Liver (tissue), 9 donors: ENCODE measurements around the gene DNAL1. TPM values are rescaled to one million over a fixed set of nuclear protein-coding genes. Genes with fewer than 3 reads are reported as not detected.

Experiments
- DNase-seq: peaks from one replicate; pipeline ENCODE4 v3.0.0-alpha.2; 2017; ENCODE audit warnings: low spot score
- H3K27ac ChIP-seq, 2 donors: one replicate each; pipeline ENCODE4 v1.7.0; 2013; ENCODE audit warnings: inconsistent platforms in 2 of 2, low read length in 2 of 2, control low read depth in 1 of 2, low read depth in 1 of 2, mild to moderate bottlenecking in 1 of 2
- H3K27me3 ChIP-seq, 4 donors: one replicate each; pipeline versions ENCODE4 v1.6.1 to v1.7.0; 2013; ENCODE audit warnings: low read length in 3 of 4, inconsistent platforms in 1 of 4, mild to moderate bottlenecking in 1 of 4, moderate library complexity in 1 of 4; ENCODE audit not compliant: control insufficient read depth in 4 of 4, insufficient read depth in 4 of 4
- H3K36me3 ChIP-seq, 4 donors: one replicate each; pipeline versions ENCODE4 v1.6.1 to v1.7.0; 2013; ENCODE audit warnings: low read length in 3 of 4, mild to moderate bottlenecking in 3 of 4, low read depth in 1 of 4, moderate library complexity in 1 of 4; ENCODE audit not compliant: control insufficient read depth in 4 of 4, insufficient read depth in 3 of 4
- H3K4me1 ChIP-seq, 4 donors: one replicate each; pipeline versions ENCODE4 v1.6.1 to v1.7.0; 2013; ENCODE audit warnings: low read length in 3 of 4, mild to moderate bottlenecking in 3 of 4, moderate library complexity in 1 of 4; ENCODE audit not compliant: control insufficient read depth in 4 of 4, insufficient read depth in 4 of 4
- H3K4me3 ChIP-seq, 3 donors: one replicate each; pipeline versions ENCODE4 v1.6.1 to v1.7.0; 2013; ENCODE audit warnings: low read length in 3 of 3, control low read depth in 1 of 3, low read depth in 1 of 3, mild to moderate bottlenecking in 1 of 3
- H3K9ac ChIP-seq, 2 donors: one replicate each; pipeline ENCODE4 v1.7.0; 2013; ENCODE audit warnings: low read length in 2 of 2, mild to moderate bottlenecking in 2 of 2, moderate library complexity in 2 of 2, control low read depth in 1 of 2, low read depth in 1 of 2
- H3K9me3 ChIP-seq, 4 donors: one replicate each; pipeline versions ENCODE4 v1.6.1 to v1.7.0; 2013; ENCODE audit warnings: low read length in 3 of 4; ENCODE audit not compliant: control insufficient read depth in 4 of 4
- EGR1 ChIP-seq, 2 donors: IDR thresholded peaks; 2 replicates each; pipeline ENCODE4 v1.6.1; 2016 to 2018; ENCODE audit warnings: antibody characterized with exemption in 2 of 2, low read depth in 2 of 2
- FOXA1 ChIP-seq: IDR thresholded peaks from 2 replicates; pipeline ENCODE4 v1.6.1; 2016; ENCODE audit warnings: antibody characterized with exemption
- FOXA2 ChIP-seq: IDR thresholded peaks from 2 replicates; pipeline ENCODE4 v1.6.1; 2016; ENCODE audit warnings: antibody characterized with exemption
- GABPA ChIP-seq, 2 donors: IDR thresholded peaks in 1 of 2; conservative IDR thresholded peaks in 1 of 2; 2 replicates each; pipeline ENCODE4 v1.6.1; 2016; ENCODE audit warnings: antibody characterized with exemption in 2 of 2, mild to moderate bottlenecking in 1 of 2, moderate library complexity in 1 of 2
- HNF4A ChIP-seq, 2 donors: conservative IDR thresholded peaks; 2 replicates each; pipeline ENCODE4 v1.6.1; 2016; ENCODE audit warnings: antibody characterized with exemption in 2 of 2, mild to moderate bottlenecking in 2 of 2
- HNF4G ChIP-seq: IDR thresholded peaks from 2 replicates; pipeline ENCODE4 v1.6.1; 2016; ENCODE audit warnings: antibody characterized with exemption
- JUND ChIP-seq, 2 donors: IDR thresholded peaks; 2 replicates each; pipeline ENCODE4 v1.6.1; 2016; ENCODE audit warnings: antibody characterized with exemption in 2 of 2
- NR2F2 ChIP-seq: IDR thresholded peaks from 2 replicates; pipeline ENCODE4 v1.6.1; 2016; ENCODE audit warnings: antibody characterized with exemption
- RAD21 ChIP-seq, 2 donors: IDR thresholded peaks; 2 replicates each; pipeline ENCODE4 v1.6.1; 2016; ENCODE audit warnings: antibody characterized with exemption in 2 of 2, mild to moderate bottlenecking in 2 of 2
- RXRA ChIP-seq, 2 donors: IDR thresholded peaks; 2 replicates each; pipeline ENCODE4 v1.6.1; 2017 to 2018; ENCODE audit warnings: antibody characterized with exemption in 2 of 2, mild to moderate bottlenecking in 1 of 2
- SP1 ChIP-seq: IDR thresholded peaks from 2 replicates; pipeline ENCODE4 v1.6.1; 2018; ENCODE audit warnings: antibody characterized with exemption, mild to moderate bottlenecking
- TAF1 ChIP-seq: conservative IDR thresholded peaks from 2 replicates; pipeline ENCODE4 v1.6.1; 2016; ENCODE audit warnings: antibody characterized with exemption, mild to moderate bottlenecking
- YY1 ChIP-seq: IDR thresholded peaks from 2 replicates; pipeline ENCODE4 v1.6.1; 2016; ENCODE audit warnings: antibody characterized with exemption, mild to moderate bottlenecking
- polyA plus RNA-seq, 2 donors: library from polyadenylated mRNA; stranded (reverse) in 1 of 2; unstranded in 1 of 2; fragments of 200-250 nt in 1 of 2; fragments of >200 nt in 1 of 2; fragmentation: Nextera tagmentation in 1 of 2; extraction: Ambion mirVana in 1 of 2; gene quantifications; one replicate each; pipeline versions ENCODE4 v1.2.1 to v1.2.3, GENCODE V29; 2013 to 2015
- total RNA-seq, 2 donors: library from RNA; depleted of rRNA; stranded (reverse); fragments of >200 nt; gene quantifications; one replicate each; pipeline ENCODE4 v1.2.3, GENCODE V29; 2014
- TF ChIP-seq, protein P1 (sequence below): IDR thresholded peaks from 2 replicates; pipeline ENCODE4 v1.6.1; 2016; ENCODE audit warnings: antibody characterized with exemption
- TF ChIP-seq, protein P2 (sequence below): IDR thresholded peaks from 2 replicates; pipeline ENCODE4 v1.6.1; 2016; ENCODE audit warnings: antibody characterized with exemption
- TF ChIP-seq, protein P3 (sequence below): IDR thresholded peaks from 2 replicates; pipeline ENCODE4 v1.6.1; 2016; ENCODE audit warnings: antibody characterized with exemption, mild to moderate bottlenecking
- TF ChIP-seq, protein P4 (sequence below): fragments of 150-350 bp; IDR thresholded peaks from 2 replicates; pipeline ENCODE4 v1.5.1; 2017; ENCODE audit warnings: improper control_type of control experiment, low read depth, low read length; ENCODE audit not compliant: missing input control
- TF ChIP-seq, protein P5 (sequence below): IDR thresholded peaks from 2 replicates; pipeline ENCODE4 v1.6.1; 2016; ENCODE audit warnings: antibody characterized with exemption
- donor health status: healthy.
- donor health status: healthy.
- donor health status: healthy.
- donor health status: healthy.
- donor health status: healthy.

The DNAL1 gene
- total and polyA plus RNA-seq, 4 donors, result 1.9 to 3.4 (median 2.4) TPM

DNA sequence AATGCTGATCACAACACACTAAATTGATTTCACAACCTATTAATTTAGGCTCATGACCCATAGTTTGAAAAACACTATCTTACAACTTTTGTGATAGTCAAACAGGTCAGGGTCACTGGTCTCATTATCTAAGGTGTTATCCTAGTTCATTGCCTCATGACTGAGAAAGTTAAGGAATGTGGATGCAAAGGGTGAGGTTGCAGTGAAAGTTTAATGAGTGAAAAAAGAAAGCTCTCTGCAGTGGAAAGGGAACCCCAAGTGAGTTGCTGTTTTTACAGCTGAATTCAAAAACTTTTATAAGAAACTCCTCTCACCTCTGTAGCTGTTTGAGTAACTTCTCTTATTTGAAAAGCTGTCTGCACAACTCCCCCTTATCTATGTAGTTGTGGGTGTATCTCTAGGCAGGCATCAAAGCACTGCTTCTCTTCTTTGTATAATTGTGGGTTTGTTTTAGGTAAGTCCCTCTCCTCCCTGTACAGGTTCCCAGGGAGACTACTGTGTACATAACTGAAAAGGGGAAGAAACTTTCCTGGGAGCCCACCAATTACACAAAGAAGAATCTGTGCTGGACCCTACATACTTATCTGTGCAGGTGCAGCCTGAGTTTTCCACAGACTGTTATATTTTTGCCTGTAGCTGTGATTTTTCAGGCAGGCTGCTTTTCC lies 18.9 kb downstream of the DNAL1 start:
- peaks cover 0 to 2% (median under 1%) of the 10 kb centered on the region in 4 donors for H3K36me3 ChIP-seq
- H3K27me3 ChIP-seq, result no peaks in the 10 kb centered on the region
- TF ChIP-seq JUND (IDR thresholded peaks at IDR 0.05), result no peak
- no peak for TF ChIP-seq FOXA1
- TF ChIP-seq, protein P1, sequence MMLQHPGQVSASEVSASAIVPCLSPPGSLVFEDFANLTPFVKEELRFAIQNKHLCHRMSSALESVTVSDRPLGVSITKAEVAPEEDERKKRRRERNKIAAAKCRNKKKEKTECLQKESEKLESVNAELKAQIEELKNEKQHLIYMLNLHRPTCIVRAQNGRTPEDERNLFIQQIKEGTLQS, result no peak
- no peak for TF ChIP-seq FOXA2
- TF ChIP-seq NR2F2, result no peak
- TF ChIP-seq, protein P2, sequence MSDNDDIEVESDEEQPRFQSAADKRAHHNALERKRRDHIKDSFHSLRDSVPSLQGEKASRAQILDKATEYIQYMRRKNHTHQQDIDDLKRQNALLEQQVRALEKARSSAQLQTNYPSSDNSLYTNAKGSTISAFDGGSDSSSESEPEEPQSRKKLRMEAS, result no peak
- TF ChIP-seq RAD21 (IDR thresholded peaks at IDR 0.05), result no peak
- no peak for TF ChIP-seq HNF4G
- TF ChIP-seq TAF1, result no peak
- no peak for TF ChIP-seq HNF4A (conservative IDR thresholded peaks at IDR 0.05)
- no peak for TF ChIP-seq YY1
- no peak for TF ChIP-seq GABPA (IDR thresholded peaks at IDR 0.05 in 1 of 2, conservative IDR thresholded peaks at IDR 0.05 in 1 of 2)
- TF ChIP-seq RXRA (IDR thresholded peaks at IDR 0.05), result no peak
- no peak for TF ChIP-seq EGR1 (IDR thresholded peaks at IDR 0.05; ENCODE audit: low read depth in 2 of 2)
- TF ChIP-seq, protein P3, sequence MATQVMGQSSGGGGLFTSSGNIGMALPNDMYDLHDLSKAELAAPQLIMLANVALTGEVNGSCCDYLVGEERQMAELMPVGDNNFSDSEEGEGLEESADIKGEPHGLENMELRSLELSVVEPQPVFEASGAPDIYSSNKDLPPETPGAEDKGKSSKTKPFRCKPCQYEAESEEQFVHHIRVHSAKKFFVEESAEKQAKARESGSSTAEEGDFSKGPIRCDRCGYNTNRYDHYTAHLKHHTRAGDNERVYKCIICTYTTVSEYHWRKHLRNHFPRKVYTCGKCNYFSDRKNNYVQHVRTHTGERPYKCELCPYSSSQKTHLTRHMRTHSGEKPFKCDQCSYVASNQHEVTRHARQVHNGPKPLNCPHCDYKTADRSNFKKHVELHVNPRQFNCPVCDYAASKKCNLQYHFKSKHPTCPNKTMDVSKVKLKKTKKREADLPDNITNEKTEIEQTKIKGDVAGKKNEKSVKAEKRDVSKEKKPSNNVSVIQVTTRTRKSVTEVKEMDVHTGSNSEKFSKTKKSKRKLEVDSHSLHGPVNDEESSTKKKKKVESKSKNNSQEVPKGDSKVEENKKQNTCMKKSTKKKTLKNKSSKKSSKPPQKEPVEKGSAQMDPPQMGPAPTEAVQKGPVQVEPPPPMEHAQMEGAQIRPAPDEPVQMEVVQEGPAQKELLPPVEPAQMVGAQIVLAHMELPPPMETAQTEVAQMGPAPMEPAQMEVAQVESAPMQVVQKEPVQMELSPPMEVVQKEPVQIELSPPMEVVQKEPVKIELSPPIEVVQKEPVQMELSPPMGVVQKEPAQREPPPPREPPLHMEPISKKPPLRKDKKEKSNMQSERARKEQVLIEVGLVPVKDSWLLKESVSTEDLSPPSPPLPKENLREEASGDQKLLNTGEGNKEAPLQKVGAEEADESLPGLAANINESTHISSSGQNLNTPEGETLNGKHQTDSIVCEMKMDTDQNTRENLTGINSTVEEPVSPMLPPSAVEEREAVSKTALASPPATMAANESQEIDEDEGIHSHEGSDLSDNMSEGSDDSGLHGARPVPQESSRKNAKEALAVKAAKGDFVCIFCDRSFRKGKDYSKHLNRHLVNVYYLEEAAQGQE, result no peak
- TF ChIP-seq SP1, result no peak
- TF ChIP-seq, protein P4, sequence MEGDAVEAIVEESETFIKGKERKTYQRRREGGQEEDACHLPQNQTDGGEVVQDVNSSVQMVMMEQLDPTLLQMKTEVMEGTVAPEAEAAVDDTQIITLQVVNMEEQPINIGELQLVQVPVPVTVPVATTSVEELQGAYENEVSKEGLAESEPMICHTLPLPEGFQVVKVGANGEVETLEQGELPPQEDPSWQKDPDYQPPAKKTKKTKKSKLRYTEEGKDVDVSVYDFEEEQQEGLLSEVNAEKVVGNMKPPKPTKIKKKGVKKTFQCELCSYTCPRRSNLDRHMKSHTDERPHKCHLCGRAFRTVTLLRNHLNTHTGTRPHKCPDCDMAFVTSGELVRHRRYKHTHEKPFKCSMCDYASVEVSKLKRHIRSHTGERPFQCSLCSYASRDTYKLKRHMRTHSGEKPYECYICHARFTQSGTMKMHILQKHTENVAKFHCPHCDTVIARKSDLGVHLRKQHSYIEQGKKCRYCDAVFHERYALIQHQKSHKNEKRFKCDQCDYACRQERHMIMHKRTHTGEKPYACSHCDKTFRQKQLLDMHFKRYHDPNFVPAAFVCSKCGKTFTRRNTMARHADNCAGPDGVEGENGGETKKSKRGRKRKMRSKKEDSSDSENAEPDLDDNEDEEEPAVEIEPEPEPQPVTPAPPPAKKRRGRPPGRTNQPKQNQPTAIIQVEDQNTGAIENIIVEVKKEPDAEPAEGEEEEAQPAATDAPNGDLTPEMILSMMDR, result no peak
- TF ChIP-seq, protein P5, sequence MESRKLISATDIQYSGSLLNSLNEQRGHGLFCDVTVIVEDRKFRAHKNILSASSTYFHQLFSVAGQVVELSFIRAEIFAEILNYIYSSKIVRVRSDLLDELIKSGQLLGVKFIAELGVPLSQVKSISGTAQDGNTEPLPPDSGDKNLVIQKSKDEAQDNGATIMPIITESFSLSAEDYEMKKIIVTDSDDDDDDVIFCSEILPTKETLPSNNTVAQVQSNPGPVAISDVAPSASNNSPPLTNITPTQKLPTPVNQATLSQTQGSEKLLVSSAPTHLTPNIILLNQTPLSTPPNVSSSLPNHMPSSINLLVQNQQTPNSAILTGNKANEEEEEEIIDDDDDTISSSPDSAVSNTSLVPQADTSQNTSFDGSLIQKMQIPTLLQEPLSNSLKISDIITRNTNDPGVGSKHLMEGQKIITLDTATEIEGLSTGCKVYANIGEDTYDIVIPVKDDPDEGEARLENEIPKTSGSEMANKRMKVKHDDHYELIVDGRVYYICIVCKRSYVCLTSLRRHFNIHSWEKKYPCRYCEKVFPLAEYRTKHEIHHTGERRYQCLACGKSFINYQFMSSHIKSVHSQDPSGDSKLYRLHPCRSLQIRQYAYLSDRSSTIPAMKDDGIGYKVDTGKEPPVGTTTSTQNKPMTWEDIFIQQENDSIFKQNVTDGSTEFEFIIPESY, result no peak
- DNase-seq, result no peak
- no peak overlapping the region for H3K4me3 ChIP-seq
- H3K9ac ChIP-seq, result no peak overlapping the region
- H3K4me1 ChIP-seq, result no peaks in the 10 kb centered on the region
- no peaks in the 10 kb centered on the region for H3K9me3 ChIP-seq
- H3K27ac ChIP-seq, result no peak overlapping the region
